Vagina (tissue), 2 donors: ENCODE results near the gene VAV3. TPM values are rescaled to one million over a fixed set of nuclear protein-coding genes. Genes with fewer than 3 reads are reported as not detected.

Source experiments
- DNase-seq, 2 donors: peaks; one replicate each; pipeline ENCODE4 v3.0.0-alpha.2; 2017; ENCODE audit errors: extremely low spot score in 2 of 2
- H3K27ac ChIP-seq: fragments of 200-600 bp; sonication (generic); one replicate; pipeline ENCODE4 v1.5.1; 2019
- H3K27me3 ChIP-seq: fragments of 200-600 bp; sonication (generic); one replicate; pipeline ENCODE4 v1.5.1; 2019
- H3K36me3 ChIP-seq, 2 donors: fragments of 200-600 bp; sonication (generic); one replicate each; pipeline ENCODE4 v1.5.1; 2017 to 2019
- H3K4me1 ChIP-seq: fragments of 200-600 bp; sonication (generic); one replicate; pipeline ENCODE4 v1.5.1; 2019
- H3K4me3 ChIP-seq, 2 donors: fragments of 200-600 bp; sonication (generic); 1 replicate in 1 of 2; 2 replicates in 1 of 2; pipeline ENCODE4 v1.5.1; 2016 to 2019
- H3K9me3 ChIP-seq: fragments of 200-600 bp; sonication (generic); one replicate; pipeline ENCODE4 v1.5.1; 2019
- POLR2A ChIP-seq, 2 donors: fragments of 450-650 bp; IDR thresholded peaks; one replicate each; pipeline ENCODE4 v1.6.1; 2017; ENCODE audit warnings: antibody characterized with exemption in 2 of 2, mild to moderate bottlenecking in 2 of 2, moderate library complexity in 2 of 2
- POLR2AphosphoS5 ChIP-seq, 2 donors: sonication (generic); formaldehyde crosslinking; IDR thresholded peaks; one replicate each; pipeline ENCODE4 v1.9.0; 2017; ENCODE audit warnings: antibody characterized with exemption in 2 of 2, mild to moderate bottlenecking in 2 of 2, low read depth in 1 of 2; ENCODE audit not compliant: insufficient read depth in 1 of 2
- intact Hi-C: fragments of 100-400 bp; cut with DNase I; formaldehyde crosslinking; loops from one replicate; pipeline ENCODE4 v1.15.1; 2023
- total RNA-seq: library from RNA; depleted of rRNA; stranded (reverse); fragments of >200 nt; gene quantifications from one replicate; pipeline ENCODE4 v1.2.3, GENCODE V29; 2016
- TF ChIP-seq, protein P1 (sequence below), 3 experiments: fragments of 450-650 bp in 2 of 3; fragments of 200-600 bp in 1 of 3; sonication (generic) in 1 of 3; IDR thresholded peaks; one replicate each; pipeline ENCODE4 v1.5.1; 2017 to 2019; ENCODE audit warnings: antibody characterized with exemption in 3 of 3, mild to moderate bottlenecking in 2 of 3, moderate library complexity in 2 of 3

The VAV3 gene
- total RNA-seq, 1 donor from 2014 or later, result 67.5 TPM

DNA sequence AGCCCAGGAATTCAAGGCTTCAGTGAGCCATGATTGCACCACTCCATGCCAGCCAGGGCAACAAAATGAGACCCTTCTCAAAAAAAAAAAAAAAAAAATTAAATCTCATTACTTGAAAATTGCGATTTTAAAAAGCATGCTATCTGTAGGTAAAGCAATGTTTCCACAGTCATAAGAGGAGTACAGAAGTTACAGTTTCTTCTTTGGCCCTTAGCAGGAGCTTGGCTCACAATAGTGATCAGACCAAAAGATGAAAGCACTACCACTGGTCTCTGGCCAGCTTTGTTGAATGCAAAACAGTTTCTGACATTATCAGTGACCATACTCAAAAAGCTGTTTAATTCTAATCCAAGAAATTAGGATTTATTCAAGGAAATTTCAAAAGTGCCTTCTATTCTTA lies 31.2 kb downstream of the VAV3 start:
- no peaks in the 10 kb centered on the region for H3K27me3 ChIP-seq
- H3K4me1 ChIP-seq, result peaks cover 16% of the 10 kb centered on the region
- H3K36me3 ChIP-seq, result no peaks in the 10 kb centered on the region
- intact Hi-C loops, result no loop called here
- no peaks in the 10 kb centered on the region for H3K9me3 ChIP-seq
- H3K27ac ChIP-seq, result no peak overlapping the region
- TF ChIP-seq POLR2AphosphoS5 (IDR thresholded peaks at IDR 0.05; ENCODE audit: insufficient read depth in 1 of 2, low read depth in 1 of 2) (no peak), POLR2A (IDR thresholded peaks at IDR 0.05) (no peak)
- TF ChIP-seq, protein P1, sequence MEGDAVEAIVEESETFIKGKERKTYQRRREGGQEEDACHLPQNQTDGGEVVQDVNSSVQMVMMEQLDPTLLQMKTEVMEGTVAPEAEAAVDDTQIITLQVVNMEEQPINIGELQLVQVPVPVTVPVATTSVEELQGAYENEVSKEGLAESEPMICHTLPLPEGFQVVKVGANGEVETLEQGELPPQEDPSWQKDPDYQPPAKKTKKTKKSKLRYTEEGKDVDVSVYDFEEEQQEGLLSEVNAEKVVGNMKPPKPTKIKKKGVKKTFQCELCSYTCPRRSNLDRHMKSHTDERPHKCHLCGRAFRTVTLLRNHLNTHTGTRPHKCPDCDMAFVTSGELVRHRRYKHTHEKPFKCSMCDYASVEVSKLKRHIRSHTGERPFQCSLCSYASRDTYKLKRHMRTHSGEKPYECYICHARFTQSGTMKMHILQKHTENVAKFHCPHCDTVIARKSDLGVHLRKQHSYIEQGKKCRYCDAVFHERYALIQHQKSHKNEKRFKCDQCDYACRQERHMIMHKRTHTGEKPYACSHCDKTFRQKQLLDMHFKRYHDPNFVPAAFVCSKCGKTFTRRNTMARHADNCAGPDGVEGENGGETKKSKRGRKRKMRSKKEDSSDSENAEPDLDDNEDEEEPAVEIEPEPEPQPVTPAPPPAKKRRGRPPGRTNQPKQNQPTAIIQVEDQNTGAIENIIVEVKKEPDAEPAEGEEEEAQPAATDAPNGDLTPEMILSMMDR (IDR thresholded peaks at IDR 0.05), result no peak
- no peak overlapping the region for H3K4me3 ChIP-seq
- no peak for DNase-seq

DNA sequence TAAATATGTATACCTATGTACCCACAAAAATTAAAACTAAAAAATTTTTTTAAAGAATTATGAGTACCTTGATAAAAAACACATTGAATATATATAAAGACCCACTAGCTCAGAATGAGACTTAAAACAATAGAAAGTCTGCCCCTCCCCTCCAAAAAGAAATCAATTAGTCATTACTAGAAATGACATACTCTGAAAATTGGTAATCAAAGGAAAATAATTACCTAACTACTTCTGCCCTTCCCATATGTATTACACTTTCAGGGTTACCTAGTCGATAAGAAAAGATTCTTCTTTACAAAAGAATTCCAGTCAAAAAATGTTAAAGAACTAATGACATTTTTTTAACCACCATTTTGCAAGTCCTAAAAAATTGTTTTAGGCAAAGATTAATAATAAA lies 34.7 kb downstream of the VAV3 start:
- Histone ChIP-seq H3K27ac (no peak overlapping the region), H3K4me3 (no peak overlapping the region), H3K27me3 (no peaks in the 10 kb centered on the region), H3K36me3 (no peaks in the 10 kb centered on the region), H3K9me3 (no peaks in the 10 kb centered on the region), H3K4me1 (no peaks in the 10 kb centered on the region)
- intact Hi-C loops, result no loop called here
- TF ChIP-seq POLR2AphosphoS5 (IDR thresholded peaks at IDR 0.05; ENCODE audit: insufficient read depth in 1 of 2, low read depth in 1 of 2) (no peak), POLR2A (IDR thresholded peaks at IDR 0.05) (no peak)
- TF ChIP-seq, protein P1 (IDR thresholded peaks at IDR 0.05), result no peak
- DNase-seq, result no peak

DNA sequence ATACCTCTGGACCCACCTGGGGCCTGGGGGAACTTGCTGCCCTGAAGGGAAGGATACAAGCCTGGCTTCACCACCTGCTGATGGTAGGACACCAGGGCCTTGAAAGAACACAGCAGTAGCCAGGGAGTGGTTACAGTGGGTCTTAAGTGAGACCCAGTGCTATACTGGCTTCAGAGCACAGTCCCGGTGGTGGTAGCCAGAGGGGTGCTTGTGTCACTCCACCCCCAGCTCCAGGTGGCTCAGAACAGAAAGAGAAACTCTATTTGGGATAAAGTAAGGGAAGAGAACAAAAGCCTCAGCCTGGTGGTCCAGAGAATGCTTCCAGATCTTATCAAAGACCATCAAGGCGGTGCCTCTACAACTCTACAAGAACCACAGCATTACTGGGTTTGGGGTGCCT lies 37.2 kb downstream of the VAV3 start:
- H3K4me3 ChIP-seq, result no peak overlapping the region

DNA sequence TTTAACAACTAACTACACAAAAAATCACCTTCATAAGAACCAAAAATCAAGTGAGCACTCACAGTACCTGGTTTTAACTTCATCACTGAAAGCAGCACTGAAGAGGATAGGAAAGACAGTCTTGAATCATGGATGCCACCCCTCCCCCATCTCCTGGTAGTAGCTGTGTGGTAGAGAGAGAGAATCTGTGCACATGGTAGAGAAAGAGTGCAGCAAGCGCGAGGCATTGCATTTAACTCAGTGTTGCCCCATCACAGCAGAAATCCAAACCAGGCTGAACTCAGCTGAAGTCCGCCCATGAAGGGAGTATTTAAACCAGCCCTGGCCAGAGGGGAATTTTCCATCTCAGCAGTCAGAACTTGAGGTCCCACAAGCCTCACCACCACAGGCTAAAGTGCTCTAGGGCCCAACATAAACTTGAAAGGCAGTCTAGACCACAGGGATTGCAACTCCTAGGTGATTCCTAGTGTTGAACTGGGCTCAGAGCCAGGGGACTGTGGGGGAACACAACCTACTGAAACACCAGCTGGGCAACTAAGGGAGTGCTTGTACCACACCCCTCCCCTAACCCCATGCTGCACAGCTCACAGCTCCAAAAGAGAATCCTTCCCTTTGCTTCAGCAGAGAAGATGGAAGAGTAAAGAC lies 38.4 kb downstream of the VAV3 start:
- DNase-seq, result no peak
- H3K4me1 ChIP-seq, result no peaks in the 10 kb centered on the region
- H3K9me3 ChIP-seq, result no peaks in the 10 kb centered on the region
- TF ChIP-seq POLR2AphosphoS5 (IDR thresholded peaks at IDR 0.05; ENCODE audit: insufficient read depth in 1 of 2, low read depth in 1 of 2) (no peak), POLR2A (IDR thresholded peaks at IDR 0.05) (no peak)
- TF ChIP-seq, protein P1 (IDR thresholded peaks at IDR 0.05), result no peak
- no peaks in the 10 kb centered on the region for H3K36me3 ChIP-seq
- intact Hi-C loops, result no loop called here
- H3K27ac ChIP-seq, result no peak overlapping the region
- no peaks in the 10 kb centered on the region for H3K27me3 ChIP-seq
- no peak overlapping the region for H3K4me3 ChIP-seq

More for the DNA sequence above, 37.2 kb downstream of the VAV3 start:
- no peaks in the 10 kb centered on the region for H3K4me1 ChIP-seq
- no peaks in the 10 kb centered on the region for H3K36me3 ChIP-seq
- TF ChIP-seq POLR2A (IDR thresholded peaks at IDR 0.05), result no peak
- TF ChIP-seq, protein P1 (IDR thresholded peaks at IDR 0.05), result no peak
- TF ChIP-seq POLR2AphosphoS5 (IDR thresholded peaks at IDR 0.05; ENCODE audit: insufficient read depth in 1 of 2, low read depth in 1 of 2), result no peak
- no peak for DNase-seq
- intact Hi-C loops, result no loop called here
- H3K27ac ChIP-seq, result no peak overlapping the region
- no peaks in the 10 kb centered on the region for H3K9me3 ChIP-seq
- H3K27me3 ChIP-seq, result no peaks in the 10 kb centered on the region

DNA sequence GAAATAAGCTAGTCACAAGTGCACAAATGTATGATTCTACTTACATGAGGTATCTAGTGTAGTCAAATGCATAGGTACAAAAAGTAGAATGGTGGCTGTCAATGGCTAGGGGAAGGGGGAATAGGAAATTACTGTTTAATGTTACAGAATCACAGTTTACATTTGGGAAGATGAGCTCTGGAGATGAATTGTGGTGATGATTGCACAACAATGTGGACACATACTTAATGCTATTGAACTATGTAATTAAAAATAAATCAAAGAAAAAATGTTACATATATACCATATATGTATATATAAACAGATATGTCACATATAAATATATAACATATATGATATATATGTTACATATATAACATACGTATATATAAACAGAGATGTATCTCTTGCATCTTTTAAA lies 39.4 kb downstream of the VAV3 start:
- no peak for TF ChIP-seq POLR2A (IDR thresholded peaks at IDR 0.05)
- no peak for TF ChIP-seq POLR2AphosphoS5 (IDR thresholded peaks at IDR 0.05; ENCODE audit: insufficient read depth in 1 of 2, low read depth in 1 of 2)
- DNase-seq, result no peak
- H3K27ac ChIP-seq, result no peak overlapping the region
- H3K4me1 ChIP-seq, result no peaks in the 10 kb centered on the region
- no peak overlapping the region for H3K4me3 ChIP-seq
- intact Hi-C loops, result no loop called here
- H3K36me3 ChIP-seq, result no peaks in the 10 kb centered on the region
- no peaks in the 10 kb centered on the region for H3K27me3 ChIP-seq
- no peaks in the 10 kb centered on the region for H3K9me3 ChIP-seq
